Fibroblast of the conjunctiva (primary cell): Measurements from ENCODE around the gene PGAP6.
A peak's percentile ranks its signal among the peaks of the same experiment; 100 is the strongest.
"Not testable (repeated sequence)": the region's sequence is repeated elsewhere in the genome, so short reads cannot be mapped to it uniquely, and the experiment has no call there.

Experiments used
- DNase-seq: peaks from one replicate; pipeline ENCODE4 v3.0.0-alpha.2; 2010; ENCODE audit warnings: low read depth

The PGAP6 gene

GRCh38 chr16:381789-382717 lies at the start of gene PGAP6:
Gene PGAP6, minus strand, starts transcription at chr16:381978. Its CDS starts 157 bp downstream, at chr16:381821.
- DNase-seq: no peak

GRCh38 chr16:430904-431303 lies 49.1 kb upstream of the PGAP6 start:
- no peak for DNase-seq

GRCh38 chr16:427250-427649 lies 45.5 kb upstream of the PGAP6 start:
- DNase-seq: no peak

GRCh38 chr16:426906-427249 lies 45.1 kb upstream of the PGAP6 start:
- DNase-seq: no peak

- DNase-seq: no peak
These were observed 44.5 kb upstream of the PGAP6 start for GRCh38 chr16:426115-426905.

- no peak for DNase-seq
These were observed 43.9 kb upstream of the PGAP6 start for GRCh38 chr16:425740-426114.

- peak; percentile 66 for DNase-seq
These were observed 43.4 kb upstream of the PGAP6 start, which contains the start of gene RAB11FIP3 for GRCh38 chr16:425082-425718. Gene RAB11FIP3, plus strand, starts transcription at chr16:425649. Its CDS starts 358 bp downstream, at chr16:426007.

GRCh38 chr16:424623-425081 lies 42.9 kb upstream of the PGAP6 start:
- no peak for DNase-seq

GRCh38 chr16:424033-424622 lies 42.4 kb upstream of the PGAP6 start:
- peak; percentile 97 for DNase-seq

GRCh38 chr16:422179-422578 lies 40.4 kb upstream of the PGAP6 start:
- not testable (repeated sequence) for DNase-seq

GRCh38 chr16:415170-415498 lies 33.4 kb upstream of the PGAP6 start:
- not testable (repeated sequence) for DNase-seq

- no peak for DNase-seq
These were observed 32.8 kb upstream of the PGAP6 start for GRCh38 chr16:414395-415169.

GRCh38 chr16:411576-412265 lies 29.9 kb upstream of the PGAP6 start:
- DNase-seq: no peak

- no peak for DNase-seq
These were observed 28.9 kb upstream of the PGAP6 start for GRCh38 chr16:410516-411178.

GRCh38 chr16:407253-407652 lies 25.5 kb upstream of the PGAP6 start:
- DNase-seq: no peak

GRCh38 chr16:405548-406506 lies 24.0 kb upstream of the PGAP6 start:
- no peak for DNase-seq

- DNase-seq: no peak
These were observed 23.3 kb upstream of the PGAP6 start for GRCh38 chr16:404971-405486.

- peak; percentile 80 for DNase-seq
These were observed 19.9 kb upstream of the PGAP6 start, which contains the start of gene DECR2 for GRCh38 chr16:401468-402348. Gene DECR2, plus strand, starts transcription at chr16:401885. Its CDS starts 79 bp downstream, at chr16:401964.
